ENCODE data around the gene CHRND.

The CHRND gene

DNA sequence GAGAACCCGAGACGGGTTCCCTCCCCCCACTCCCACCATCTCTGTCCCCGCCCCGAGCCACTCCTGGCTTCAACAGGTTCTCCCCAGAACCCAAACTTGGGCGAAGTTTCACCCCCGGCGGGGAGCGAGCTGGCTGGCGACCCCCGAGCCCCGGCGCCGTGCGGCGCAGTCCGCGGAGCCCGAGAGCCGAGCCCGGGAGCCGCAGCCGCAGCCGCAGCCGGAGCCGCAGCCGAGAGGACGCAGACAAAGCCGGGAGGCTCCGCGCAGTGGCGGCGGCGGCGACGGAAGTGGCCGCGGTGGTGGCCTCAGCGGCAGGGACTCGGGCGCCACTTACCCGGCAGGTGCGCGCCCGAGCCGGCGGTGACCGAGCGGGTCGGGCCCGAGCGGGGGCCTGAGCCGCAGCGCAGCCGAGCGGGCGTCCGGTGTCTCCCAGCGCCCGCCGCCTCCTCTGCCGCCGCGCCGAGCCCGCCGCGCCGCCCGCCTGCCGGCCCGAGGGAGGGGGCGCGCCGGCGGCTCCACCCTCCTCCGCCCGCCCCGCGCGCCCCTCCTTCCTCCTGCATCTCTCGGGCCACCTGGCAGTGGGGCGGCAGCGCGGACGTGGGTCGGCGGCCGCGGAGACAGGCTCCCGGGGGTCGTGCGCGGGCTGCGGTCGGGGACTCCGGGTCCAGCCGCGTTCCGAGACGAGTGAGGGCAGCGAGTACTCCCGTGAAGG, 38.4 kb upstream of the CHRND start, which contains the start of gene ECEL1:
ECEL1 (minus strand) TSS at position 450 of the 712 bp plus-strand sequence. CDS start 1,181 bp downstream, outside the sequence.
- DNase-seq (ENCODE audit: insufficient read length, low spot score): no peak
- no peak for FAIRE-seq

DNA sequence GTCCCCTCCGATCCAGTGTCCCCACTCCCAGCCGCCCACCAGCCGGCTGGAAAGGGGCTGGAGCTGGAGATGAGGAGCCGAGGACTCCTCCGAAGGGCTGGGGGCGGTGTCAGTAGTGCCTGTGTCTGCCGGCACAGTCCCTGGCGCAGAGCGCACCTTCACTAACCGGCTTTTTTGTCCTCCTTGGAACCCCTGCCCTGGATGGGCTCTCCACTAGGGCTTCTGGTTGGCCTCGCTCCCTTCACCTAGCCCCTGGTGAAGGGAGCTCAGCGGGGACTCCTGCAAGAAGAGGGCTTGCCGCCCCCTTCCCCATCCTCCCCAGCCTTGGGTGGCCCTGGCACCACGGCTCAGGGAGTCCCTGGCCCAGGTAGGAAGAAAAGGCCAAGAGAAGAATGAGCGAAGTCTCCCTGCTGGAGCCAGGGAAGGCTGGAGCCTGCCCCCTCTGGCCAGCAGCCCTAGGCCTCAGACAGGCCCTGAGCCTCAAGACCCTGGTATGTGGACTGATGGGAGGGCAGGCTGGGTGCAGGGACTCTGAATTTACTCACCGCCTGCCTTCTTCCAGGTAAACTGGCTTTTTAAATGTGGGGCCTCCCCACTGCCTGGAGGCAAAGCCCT, 37.8 kb upstream of the CHRND start:
- no peak for DNase-seq (ENCODE audit: insufficient read length, low spot score)

DNA sequence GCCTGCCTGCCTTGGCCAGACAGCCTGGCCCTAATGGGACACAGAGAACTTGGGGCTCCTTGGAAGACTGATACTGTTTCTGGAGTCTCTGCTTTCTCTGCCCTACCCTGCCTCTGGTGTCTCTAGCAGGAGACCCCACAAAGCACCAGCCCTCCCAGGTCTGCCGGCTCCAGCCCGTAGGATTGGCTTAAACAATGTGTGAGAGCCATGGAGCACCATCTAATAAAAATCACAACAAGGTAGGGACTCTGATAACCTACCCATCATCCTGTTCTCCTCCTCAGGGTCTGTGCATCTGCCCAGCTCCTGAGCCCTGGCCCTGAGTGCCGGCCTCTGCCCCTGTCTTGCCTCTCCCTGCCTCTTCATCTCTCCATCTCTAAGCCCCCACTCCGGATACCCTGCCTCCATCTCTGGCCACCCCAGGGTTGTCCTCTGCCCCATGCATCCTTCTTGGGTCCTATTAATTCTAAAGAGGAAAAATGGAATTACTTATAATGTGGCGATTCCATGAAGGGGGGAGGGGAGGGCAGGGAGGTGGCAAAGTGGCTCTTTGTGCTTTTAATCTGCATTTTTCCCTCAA, 37.1 kb upstream of the CHRND start:
- no peak for FAIRE-seq
- DNase-seq (ENCODE audit: insufficient read length, low spot score): no peak

More for the DNA sequence above, 37.8 kb upstream of the CHRND start:
- FAIRE-seq: no peak

DNA sequence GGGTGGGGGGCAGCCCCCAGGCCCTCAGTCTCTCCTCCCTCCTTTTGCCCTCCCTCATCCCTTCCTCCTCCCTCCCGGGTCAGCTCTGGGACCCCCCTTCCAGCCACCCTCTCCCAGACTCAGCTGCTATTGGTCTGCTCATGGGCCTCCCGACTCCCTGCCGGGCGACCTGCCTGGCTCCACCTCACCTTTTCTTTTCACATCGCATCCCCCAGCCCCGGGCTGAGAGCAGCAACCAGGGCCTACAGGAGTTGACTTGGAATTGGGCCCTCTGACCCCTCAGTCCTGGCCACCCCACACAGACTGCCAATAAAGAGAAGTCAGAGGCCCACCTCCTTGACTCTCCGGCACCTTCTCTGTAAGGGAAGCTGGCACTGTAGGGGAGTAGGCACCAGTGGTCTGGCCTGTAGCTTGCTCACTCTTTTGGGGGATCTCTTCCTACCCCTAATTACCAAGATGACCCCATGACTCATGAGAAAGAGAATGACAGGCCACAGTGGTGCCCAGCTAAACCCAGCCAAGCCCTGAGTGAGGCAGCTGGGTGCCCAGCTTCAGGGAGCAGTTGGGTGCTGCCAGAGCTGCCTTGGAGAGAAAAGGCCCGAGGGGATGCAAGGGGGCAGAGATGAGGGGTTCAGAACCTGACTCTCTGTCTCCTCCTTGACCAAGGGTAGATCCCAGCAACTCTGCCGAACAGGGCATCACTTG, 36.3 kb upstream of the CHRND start:
- FAIRE-seq (no peak), DNase-seq (ENCODE audit: insufficient read length, low spot score) (no peak)

DNA sequence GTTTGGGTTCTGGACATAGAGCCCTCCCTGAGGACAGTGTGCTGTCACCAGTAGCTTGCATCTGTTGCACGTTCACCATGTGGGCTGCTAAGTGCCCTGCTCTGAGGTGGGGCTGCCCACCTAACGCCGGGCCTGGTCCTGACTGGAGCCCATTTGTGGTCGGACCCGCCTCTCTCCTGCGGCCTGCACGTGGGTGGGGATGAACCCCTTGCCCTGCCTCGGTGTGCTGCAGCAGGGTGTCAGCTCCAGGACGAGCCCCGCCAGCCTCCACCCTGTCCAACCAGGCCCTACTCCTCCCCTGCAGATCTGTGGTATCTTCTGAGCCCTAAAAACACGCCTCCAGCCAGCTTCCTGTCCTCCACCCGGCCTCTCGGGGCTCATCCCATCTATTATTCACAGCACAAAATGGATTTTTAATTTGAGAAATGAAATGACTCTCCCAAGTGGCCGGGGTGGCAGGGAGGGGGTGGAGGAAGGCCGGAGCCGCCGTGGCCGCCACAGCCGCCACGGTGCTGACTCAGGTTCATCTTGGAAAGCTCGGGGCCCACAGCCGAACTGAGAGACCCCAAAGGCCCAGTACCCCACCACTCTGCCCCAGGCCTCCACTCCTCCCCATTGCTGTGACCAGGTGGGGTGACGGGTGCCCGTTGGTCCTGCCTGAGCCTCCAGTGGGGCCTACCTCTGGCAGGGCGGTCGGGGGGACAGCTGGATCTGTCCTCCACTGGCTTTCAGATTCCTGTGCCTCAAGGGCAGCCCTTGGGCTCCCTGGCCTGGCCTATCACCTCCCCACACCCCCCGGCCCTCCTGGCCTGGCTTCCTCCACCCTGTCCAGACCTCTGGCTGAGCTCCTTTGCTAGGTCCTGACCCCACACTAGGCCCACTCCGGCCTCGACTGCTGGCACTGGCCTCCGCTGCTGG, 35.5 kb upstream of the CHRND start:
- DNase-seq (ENCODE audit: insufficient read length, low spot score) (no peak), FAIRE-seq (no peak)

DNA sequence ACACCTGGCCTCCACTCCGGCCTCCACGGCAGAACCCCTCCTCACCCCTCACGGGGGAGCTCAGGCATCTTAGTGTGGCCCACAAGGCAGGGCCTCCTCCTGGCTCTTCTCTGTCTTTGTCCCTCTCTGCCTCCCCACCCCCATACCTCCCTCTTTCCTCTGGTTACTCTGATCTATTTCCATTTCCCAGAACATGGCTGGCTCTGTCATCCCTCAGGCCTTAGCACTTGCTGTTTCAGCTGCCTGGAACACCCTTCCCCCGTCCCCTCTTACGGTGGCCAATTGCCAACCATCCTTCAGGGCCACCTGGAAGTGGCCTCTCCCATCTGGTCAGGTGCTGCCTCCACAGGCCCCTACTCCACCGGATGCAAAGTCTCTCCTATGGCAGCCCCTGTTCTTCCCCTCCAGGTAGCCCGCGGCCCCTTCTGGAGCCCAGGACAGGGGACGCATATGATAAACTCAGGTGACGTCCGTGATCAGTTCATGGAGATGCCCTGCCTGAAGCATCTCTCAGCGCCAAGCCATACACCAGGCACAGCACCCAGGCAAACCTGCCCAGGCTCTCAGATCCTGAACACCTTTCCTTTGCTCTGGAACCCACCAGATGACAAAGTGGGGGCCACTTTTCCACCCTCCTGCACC, 34.7 kb upstream of the CHRND start:
- DNase-seq (ENCODE audit: insufficient read length, low spot score): no peak
- no peak for FAIRE-seq

DNA sequence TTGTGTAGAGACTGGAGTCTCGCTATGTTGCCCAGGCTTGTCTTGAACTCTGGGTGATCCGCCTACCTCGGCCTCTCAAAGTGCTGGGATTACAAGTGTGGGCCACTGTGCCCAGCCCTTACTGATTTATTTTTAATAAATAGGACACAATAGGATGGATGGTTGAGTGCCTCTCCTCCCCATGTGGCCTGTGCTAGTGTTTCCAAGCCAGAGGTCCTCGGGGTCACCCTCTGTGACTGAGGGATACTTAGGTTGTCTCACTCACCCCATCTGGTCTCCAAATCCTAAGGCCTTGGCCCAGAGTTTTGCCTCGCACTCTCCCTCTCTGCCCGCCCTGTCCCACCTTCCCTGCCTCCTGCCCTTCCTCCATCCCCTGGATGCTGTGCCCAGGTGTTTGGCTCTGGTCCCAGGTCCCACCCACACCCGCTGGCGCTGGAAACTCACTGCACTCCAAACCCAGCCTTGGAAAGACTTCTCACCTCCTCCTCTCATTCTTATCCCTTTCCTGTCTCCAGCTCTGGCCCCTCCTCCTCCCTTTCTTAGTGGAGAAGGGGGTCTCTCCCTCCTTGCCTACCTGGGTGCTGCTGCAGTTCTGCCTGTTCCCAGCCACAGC, 33.6 kb upstream of the CHRND start:
- DNase-seq (ENCODE audit: insufficient read length, low spot score) (no peak), FAIRE-seq (no peak)

DNA sequence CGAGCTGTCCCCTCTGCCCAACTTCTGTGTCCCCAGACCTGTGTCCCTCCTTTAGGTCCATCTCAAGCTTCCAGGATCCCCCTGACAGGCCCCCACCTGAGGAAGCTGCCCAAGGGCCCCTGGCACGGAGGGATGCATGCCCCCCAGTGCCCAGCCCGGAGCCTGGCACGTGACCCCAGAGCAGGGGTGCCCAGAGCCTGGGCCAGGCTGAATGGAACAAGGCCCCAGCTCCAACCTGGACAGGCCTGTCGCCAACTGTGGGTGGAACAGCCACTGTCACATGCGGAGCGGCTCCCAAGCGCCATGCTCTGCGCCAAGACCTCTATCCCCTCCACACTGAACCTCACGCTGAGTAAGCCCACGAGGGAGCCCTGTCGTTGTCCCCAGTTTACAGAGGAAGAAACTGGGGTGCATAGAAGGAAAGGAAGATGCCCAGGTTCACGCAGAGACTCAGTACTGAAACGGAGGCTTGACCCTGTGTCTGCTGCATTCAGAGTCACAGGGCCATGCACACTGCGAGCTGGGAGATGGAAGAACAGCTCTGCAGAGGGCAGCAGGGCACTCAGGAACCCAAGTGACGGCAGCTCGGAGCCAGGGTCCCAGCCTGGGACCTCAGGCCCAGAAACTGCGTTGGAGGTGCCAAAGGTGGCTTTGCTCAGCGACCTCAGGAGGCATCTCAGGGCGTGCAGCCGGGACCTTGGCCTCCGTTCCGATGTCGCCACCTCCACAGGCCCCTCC, 32.8 kb upstream of the CHRND start:
- no peak for DNase-seq (ENCODE audit: insufficient read length, low spot score)
- no peak for FAIRE-seq

DNA sequence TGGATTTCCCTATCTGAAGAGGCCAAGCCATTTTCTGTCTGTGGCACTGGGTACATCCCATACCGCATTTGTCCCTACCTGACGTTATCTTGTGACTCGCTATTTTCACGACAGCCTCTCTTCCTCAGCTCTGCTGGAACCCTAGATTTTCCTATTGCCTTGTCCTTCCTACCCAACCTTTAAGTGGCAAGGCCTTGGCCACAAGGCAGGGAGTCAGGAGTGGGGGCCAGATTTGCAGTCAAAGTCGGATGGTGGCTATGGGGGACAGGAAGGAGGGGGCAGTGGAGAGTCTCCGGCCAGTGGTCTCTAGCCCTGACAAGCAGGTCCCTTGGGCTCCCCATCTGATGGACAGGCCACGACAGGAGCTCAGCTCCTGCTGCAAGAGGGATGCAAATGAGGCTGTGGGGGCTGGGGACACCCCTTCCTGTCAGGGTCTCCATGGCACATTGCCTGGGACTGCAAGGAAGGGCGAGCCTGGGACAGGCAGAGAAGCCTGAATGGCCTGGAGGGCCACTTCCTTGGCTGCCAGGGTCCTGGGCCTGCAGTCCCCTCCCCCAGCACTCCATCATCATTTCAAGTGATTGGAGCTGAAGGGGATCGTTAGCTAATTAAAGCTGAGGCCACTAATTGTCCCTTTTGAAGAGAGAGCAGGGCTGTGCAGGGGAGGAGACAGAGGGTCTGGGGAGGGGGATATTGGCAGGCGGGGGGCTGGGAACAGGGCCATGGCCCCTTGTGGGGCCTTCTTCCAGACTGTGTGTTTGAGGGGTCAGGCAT, 32.1 kb upstream of the CHRND start:
- DNase-seq (ENCODE audit: insufficient read length, low spot score) (no peak), FAIRE-seq (no peak)

DNA sequence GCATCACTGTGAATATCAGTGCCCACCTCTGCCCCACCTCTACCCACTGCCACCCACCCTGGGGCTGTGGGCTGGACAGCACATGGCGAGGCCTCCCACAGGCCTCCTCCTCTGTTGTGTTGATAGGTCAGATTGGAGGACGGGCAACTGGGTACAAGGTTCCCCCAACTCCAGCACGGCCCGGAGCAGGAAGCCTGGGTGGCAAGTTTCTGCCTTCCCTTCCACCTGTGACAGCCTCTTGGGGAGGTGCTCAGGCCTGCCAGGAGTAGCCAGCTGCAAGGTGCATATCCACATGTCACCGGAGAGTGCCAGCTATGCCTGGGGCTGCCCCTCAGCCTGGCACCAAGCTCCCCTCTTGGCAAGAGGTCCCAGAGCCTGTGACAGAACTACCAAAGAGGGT, 31.4 kb upstream of the CHRND start:
- no peak for FAIRE-seq

DNA sequence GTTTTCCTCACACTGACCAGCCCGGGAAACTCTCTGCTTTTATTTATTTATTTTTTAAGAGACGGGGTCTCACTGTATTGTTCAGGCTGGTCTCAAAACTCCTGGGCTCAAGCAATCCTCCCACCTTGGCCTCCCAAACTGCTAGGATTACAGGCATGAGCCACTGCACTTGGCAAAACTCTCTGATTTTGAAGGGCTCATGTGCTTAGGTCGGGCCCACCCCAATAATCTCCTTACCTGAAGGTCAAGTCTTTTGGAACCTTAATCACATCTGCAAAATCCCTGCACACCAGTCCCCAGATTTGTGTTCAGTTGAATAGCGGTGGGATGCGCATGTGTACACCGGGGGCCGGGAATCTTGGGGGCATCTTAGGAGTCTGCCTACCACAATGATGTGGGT, 30.7 kb upstream of the CHRND start:
- FAIRE-seq (no peak), DNase-seq (ENCODE audit: insufficient read length, low spot score) (no peak)

More for the DNA sequence above, 31.4 kb upstream of the CHRND start:
- DNase-seq (ENCODE audit: insufficient read length, low spot score): no peak

DNA sequence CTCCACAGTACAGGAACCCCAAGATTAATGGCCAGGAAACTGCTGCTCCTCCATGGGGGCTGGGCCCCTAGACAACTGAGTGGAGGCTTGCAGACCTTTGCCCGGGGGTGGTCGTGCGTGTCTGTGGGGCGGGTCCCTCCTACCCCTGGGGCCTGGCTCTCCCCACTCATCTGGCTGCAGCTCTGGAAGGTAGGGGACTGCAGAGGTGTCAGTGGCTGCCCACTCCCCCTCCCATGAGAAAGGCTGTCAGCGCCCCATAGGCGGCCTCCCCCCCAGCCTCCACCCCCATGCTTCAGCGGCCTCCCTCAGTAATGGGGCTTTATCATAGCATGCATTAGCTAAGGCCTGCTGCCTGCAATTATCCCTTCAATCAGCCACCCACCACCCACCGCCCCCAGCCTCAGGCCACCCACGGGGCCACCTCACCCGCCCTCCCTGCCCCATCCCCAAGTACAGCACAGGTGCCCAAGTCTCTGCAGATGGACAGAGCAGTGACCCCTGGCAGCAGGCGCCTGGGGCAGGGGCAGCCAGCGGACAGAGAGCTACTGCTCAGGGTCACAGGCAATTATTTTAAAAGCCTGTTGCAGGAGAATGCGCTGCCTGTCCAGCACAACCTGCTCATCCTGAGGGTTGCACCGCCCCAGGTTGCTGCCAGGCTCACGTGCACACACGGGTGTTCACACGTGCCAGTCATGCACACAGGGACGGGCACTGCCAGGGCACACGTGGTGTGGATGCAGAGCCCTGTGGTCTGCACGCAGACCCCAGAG, 29.3 kb upstream of the CHRND start:
- no peak for FAIRE-seq

DNA sequence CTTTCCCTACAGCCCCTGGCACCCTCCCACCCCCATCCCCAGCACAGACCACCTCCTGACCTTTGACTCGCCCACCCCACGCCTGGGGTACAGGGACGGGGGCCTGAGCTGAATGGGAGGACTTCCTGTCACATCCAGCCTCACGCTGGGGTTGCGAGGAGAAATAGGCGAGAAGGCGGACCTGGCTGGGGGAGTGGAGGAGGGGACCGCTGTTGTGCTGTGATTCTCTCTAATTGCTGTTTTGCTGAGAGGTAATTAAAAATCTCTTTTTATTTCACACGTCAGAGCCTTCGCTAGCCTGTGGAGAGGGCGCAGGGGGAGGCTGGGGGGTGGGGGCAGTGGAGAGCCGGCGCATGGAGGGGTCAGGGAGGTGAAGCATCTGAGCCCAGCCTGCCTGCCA, 28.6 kb upstream of the CHRND start:
- FAIRE-seq: no peak
- no peak for DNase-seq (ENCODE audit: insufficient read length, low spot score)

More for the DNA sequence above, 29.3 kb upstream of the CHRND start:
- DNase-seq (ENCODE audit: insufficient read length, low spot score): no peak

DNA sequence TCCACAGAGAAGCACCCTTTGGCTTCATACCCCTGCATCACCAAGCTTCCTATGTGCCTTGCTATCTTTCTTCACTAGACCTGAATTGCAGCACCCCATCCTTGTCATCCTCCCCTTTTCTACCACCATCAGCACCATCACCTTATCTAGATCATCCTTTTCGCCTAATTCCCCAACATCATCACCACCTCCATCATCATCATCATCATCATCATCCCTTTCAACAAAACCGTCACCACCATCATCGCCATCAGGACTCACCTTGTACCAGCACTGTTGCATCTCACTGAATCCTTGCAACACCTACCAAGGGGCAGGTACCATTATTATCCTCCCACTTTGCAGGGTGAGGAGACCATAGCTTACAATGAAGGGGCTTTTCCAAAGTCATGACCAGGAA, 27.5 kb upstream of the CHRND start:
- DNase-seq (ENCODE audit: insufficient read length, low spot score): no peak
- peak; percentile 68 for FAIRE-seq

DNA sequence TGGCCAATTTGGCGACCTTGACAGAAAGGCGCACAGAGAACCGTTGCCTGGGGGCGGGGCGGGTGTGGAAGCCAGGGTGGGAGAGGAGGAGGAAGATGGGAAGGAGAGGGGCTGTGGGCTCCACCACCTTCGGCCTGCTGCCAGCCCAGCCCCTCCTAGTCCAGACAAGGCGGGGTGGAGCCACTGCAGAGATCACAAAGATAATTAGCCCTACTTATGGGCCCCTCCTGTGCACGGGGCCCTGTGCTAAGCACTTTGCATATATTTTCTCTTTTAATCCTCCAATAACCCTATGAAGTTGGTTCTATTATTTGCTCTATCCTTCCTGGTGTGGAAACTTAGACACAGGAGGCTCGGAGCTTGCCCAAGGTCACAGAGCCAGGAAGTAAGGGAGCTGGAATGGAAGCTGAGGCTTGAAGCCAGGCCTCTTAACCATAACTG, 24.6 kb upstream of the CHRND start:
- FAIRE-seq (no peak), DNase-seq (ENCODE audit: insufficient read length, low spot score) (no peak)

DNA sequence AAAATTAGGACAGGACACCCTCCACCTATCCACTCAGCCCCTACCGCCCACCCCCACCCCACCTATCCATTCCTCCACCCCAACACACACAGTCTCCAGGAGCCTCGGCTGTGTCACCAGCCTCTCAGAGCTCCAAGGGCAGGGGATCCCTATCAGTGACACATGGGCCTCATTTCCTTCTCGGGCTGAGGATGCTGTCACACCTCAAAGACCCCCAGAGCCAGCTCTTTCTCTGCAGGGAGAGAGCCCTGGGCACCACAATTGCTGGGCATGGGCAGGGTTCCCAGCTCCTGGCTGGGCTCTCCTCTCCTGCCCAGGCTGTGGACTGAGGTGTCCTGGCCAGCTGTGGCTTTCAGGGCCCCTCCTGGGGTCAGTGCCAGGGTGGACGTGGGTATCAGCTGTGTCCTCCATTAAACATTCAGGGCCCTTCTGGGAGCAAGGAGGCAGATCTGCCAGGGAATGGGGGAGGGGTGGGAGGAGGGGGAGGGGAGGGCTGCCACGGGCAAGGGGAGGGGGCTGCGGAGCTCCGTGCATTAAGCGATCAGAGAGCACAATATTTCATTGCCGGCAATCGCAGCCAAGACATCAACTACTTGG, 24.1 kb upstream of the CHRND start:
- DNase-seq (ENCODE audit: insufficient read length, low spot score) (no peak), FAIRE-seq (no peak)

DNA sequence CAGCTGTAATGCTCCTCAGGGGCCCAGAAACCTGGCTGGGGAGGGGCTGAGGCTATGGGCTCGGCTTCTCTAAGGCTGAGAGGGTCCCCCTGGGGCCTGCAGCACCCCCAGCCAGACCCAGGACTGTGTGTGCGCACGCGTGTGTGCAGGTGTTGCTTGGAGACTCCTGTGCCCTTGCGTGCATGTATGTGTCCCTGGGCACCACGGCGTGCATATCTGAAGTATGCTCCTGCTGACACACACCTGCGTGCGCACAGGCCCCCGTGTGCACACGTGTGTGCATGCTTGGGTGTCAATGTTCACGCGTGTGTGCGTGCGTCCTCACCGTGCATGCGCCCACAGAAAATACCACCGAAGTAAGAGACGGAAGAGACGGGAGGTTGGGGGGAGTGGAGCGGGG, 23.4 kb upstream of the CHRND start:
- FAIRE-seq (no peak), DNase-seq (ENCODE audit: insufficient read length, low spot score) (no peak)

Measured in HTR-8/SVneo (cell line).